HEK293T (cell line): ENCODE results near the gene RAD51B.

Experiments
- CTCF ChIA-PET: fragments of 350-600 bp; formaldehyde crosslinking; extraction: SDS; loops from one replicate; lab custom pipeline; 2021; ENCODE audit warnings: antibody characterized with exemption, inconsistent platforms; lab: Yijun Ruan, JAX
- POLR2A ChIA-PET: fragments of 350-600 bp; formaldehyde crosslinking; extraction: SDS; loops from one replicate; lab custom pipeline; 2020; ENCODE audit warnings: antibody characterized with exemption, inconsistent platforms; lab: Yijun Ruan, JAX
- DNase-seq: peaks from one replicate; pipeline ENCODE4 v3.0.0; 2012; ENCODE audit warnings: mixed read lengths; ENCODE audit errors: extremely low spot score
- ARNT ChIP-seq: fragments of 450-650 bp; IDR thresholded peaks from 2 replicates; pipeline ENCODE4 v1.6.1; 2017; ENCODE audit warnings: mild to moderate bottlenecking
- BHLHE40 ChIP-seq: fragments of 450-650 bp; IDR thresholded peaks from 2 replicates; pipeline ENCODE4 v1.6.1; 2016; ENCODE audit warnings: mild to moderate bottlenecking, moderate library complexity, borderline replicate concordance
- CTBP1 ChIP-seq: fragments of 450-650 bp; IDR thresholded peaks from 2 replicates; pipeline ENCODE4 v1.6.1; 2016; ENCODE audit warnings: borderline replicate concordance
- ELF4 ChIP-seq: fragments of 450-650 bp; IDR thresholded peaks from 2 replicates; pipeline ENCODE4 v1.6.1; 2017; ENCODE audit warnings: antibody characterized with exemption
- FOXA1 ChIP-seq: fragments of 450-650 bp; IDR thresholded peaks from 2 replicates; pipeline ENCODE4 v1.6.1; 2016; ENCODE audit warnings: mild to moderate bottlenecking
- FOXK2 ChIP-seq: fragments of 450-650 bp; IDR thresholded peaks from 2 replicates; pipeline ENCODE4 v1.6.1; 2016; ENCODE audit warnings: mild to moderate bottlenecking
- FOXM1 ChIP-seq: fragments of 450-650 bp; IDR thresholded peaks from 2 replicates; pipeline ENCODE4 v1.6.1; 2017; ENCODE audit warnings: mild to moderate bottlenecking, borderline replicate concordance
- HDGF ChIP-seq: fragments of 450-650 bp; IDR thresholded peaks from 2 replicates; pipeline ENCODE4 v1.6.1; 2017; ENCODE audit warnings: antibody characterized with exemption, borderline replicate concordance
- L3MBTL2 ChIP-seq: fragments of 450-650 bp; conservative IDR thresholded peaks from 2 replicates; pipeline ENCODE4 v1.6.1; 2016; ENCODE audit warnings: mild to moderate bottlenecking
- LEF1 ChIP-seq: fragments of 450-650 bp; IDR thresholded peaks from 2 replicates; pipeline ENCODE4 v1.6.1; 2017; ENCODE audit warnings: mild to moderate bottlenecking, borderline replicate concordance
- NFRKB ChIP-seq: fragments of 450-650 bp; IDR thresholded peaks from 2 replicates; pipeline ENCODE4 v1.6.1; 2016; ENCODE audit warnings: mild to moderate bottlenecking, moderate library complexity
- PKNOX1 ChIP-seq: fragments of 450-650 bp; IDR thresholded peaks from 2 replicates; pipeline ENCODE4 v1.6.1; 2016
- SP1 ChIP-seq: fragments of 450-650 bp; IDR thresholded peaks from 2 replicates; pipeline ENCODE4 v1.6.1; 2017
- SUZ12 ChIP-seq: fragments of 450-650 bp; IDR thresholded peaks from 2 replicates; pipeline ENCODE4 v1.6.1; 2016; ENCODE audit warnings: mild to moderate bottlenecking
- TARDBP ChIP-seq: fragments of 450-650 bp; IDR thresholded peaks from 2 replicates; pipeline ENCODE4 v1.6.1; 2016
- ZNF384 ChIP-seq: fragments of 450-650 bp; IDR thresholded peaks from 2 replicates; pipeline ENCODE4 v1.6.1; 2016

RAD51B gene

GRCh38 chr14:68557648-68558047 is 738.1 kb downstream of the RAD51B start:
- CTCF ChIA-PET, result interaction anchor here (0.9 kb wide), 1 partner anchor 9 kb away, joined by 6 read pairs; no protein-coding TSS in a partner anchor
- DNase-seq, result no peak
- TF ChIP-seq NFRKB (no peak), ELF4 (no peak), FOXA1 (no peak), BHLHE40 (no peak), FOXM1 (no peak), HDGF (no peak), PKNOX1 (no peak), L3MBTL2 (no peak), CTBP1 (no peak), ZNF384 (no peak), SP1 (no peak), LEF1 (no peak), TARDBP (no peak), FOXK2 (no peak), SUZ12 (no peak), ARNT (no peak)
- POLR2A ChIA-PET, result no interaction called here

GRCh38 chr14:68558096-68558495 is 738.5 kb downstream of the RAD51B start:
- POLR2A ChIA-PET, result no interaction called here
- CTCF ChIA-PET, result interaction anchor here (0.9 kb wide), 1 partner anchor 9 kb away, joined by 6 read pairs; no protein-coding TSS in a partner anchor
- no peak for TF ChIP-seq NFRKB

GRCh38 chr14:68559949-68560348 is 740.4 kb downstream of the RAD51B start:
- POLR2A ChIA-PET, result no interaction called here
- TF ChIP-seq PKNOX1 (no peak), ARNT (no peak), SP1 (no peak), FOXA1 (no peak), ELF4 (no peak)
- CTCF ChIA-PET, result interaction anchor here (0.9 to 1.6 kb wide), 2 partner anchors 11 to 228 kb away, joined by 3 read pairs; no protein-coding TSS in a partner anchor
- DNase-seq, result no peak

More at GRCh38 chr14:68558096-68558495, 738.5 kb downstream of the RAD51B start:
- DNase-seq, result no peak

GRCh38 chr14:68561531-68562007 is 742.0 kb downstream of the RAD51B start:
- POLR2A ChIA-PET, result no interaction called here
- DNase-seq, result no peak
- TF ChIP-seq HDGF (no peak), SUZ12 (no peak), TARDBP (no peak), FOXK2 (no peak), CTBP1 (no peak), ELF4 (no peak), LEF1 (no peak), NFRKB (no peak), ZNF384 (no peak), BHLHE40 (no peak), SP1 (no peak), PKNOX1 (no peak), FOXA1 (no peak), FOXM1 (no peak), ARNT (no peak), L3MBTL2 (no peak)
- CTCF ChIA-PET, result no interaction called here

- TF ChIP-seq L3MBTL2 (no peak), SP1 (no peak), FOXK2 (no peak), HDGF (no peak), SUZ12 (no peak), FOXM1 (no peak), ARNT (no peak), NFRKB (no peak)
- ChIA-PET POLR2A (no interaction called here), CTCF (interaction anchor here (1.0 kb wide), 1 partner anchor 11 kb away, joined by 3 read pairs; no protein-coding TSS in a partner anchor)
These were observed 743.3 kb downstream of the RAD51B start for GRCh38 chr14:68562911-68563250.

GRCh38 chr14:68563251-68564131 is 743.9 kb downstream of the RAD51B start:
- DNase-seq, result no peak
- no peak for TF ChIP-seq FOXK2
- no peak for TF ChIP-seq L3MBTL2
- TF ChIP-seq ELF4, result no peak
- no peak for TF ChIP-seq FOXA1
- TF ChIP-seq SP1, result no peak
- no peak for TF ChIP-seq SUZ12
- TF ChIP-seq HDGF, result no peak
- TF ChIP-seq PKNOX1, result no peak
- TF ChIP-seq ARNT, result no peak
- TF ChIP-seq NFRKB, result no peak
- TF ChIP-seq BHLHE40, result no peak
- no peak for TF ChIP-seq FOXM1
- TF ChIP-seq CTBP1, result no peak
- no peak for TF ChIP-seq LEF1
- ChIA-PET POLR2A (no interaction called here), CTCF (interaction anchor here (1.0 kb wide), 1 partner anchor 10 kb away, joined by 3 read pairs; no protein-coding TSS in a partner anchor)

More at GRCh38 chr14:68562911-68563250, 743.3 kb downstream of the RAD51B start:
- DNase-seq, result no peak
